ENCODE measurements around the gene GPR176.

Gene GPR176, protein sequence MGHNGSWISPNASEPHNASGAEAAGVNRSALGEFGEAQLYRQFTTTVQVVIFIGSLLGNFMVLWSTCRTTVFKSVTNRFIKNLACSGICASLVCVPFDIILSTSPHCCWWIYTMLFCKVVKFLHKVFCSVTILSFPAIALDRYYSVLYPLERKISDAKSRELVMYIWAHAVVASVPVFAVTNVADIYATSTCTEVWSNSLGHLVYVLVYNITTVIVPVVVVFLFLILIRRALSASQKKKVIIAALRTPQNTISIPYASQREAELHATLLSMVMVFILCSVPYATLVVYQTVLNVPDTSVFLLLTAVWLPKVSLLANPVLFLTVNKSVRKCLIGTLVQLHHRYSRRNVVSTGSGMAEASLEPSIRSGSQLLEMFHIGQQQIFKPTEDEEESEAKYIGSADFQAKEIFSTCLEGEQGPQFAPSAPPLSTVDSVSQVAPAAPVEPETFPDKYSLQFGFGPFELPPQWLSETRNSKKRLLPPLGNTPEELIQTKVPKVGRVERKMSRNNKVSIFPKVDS

DNA sequence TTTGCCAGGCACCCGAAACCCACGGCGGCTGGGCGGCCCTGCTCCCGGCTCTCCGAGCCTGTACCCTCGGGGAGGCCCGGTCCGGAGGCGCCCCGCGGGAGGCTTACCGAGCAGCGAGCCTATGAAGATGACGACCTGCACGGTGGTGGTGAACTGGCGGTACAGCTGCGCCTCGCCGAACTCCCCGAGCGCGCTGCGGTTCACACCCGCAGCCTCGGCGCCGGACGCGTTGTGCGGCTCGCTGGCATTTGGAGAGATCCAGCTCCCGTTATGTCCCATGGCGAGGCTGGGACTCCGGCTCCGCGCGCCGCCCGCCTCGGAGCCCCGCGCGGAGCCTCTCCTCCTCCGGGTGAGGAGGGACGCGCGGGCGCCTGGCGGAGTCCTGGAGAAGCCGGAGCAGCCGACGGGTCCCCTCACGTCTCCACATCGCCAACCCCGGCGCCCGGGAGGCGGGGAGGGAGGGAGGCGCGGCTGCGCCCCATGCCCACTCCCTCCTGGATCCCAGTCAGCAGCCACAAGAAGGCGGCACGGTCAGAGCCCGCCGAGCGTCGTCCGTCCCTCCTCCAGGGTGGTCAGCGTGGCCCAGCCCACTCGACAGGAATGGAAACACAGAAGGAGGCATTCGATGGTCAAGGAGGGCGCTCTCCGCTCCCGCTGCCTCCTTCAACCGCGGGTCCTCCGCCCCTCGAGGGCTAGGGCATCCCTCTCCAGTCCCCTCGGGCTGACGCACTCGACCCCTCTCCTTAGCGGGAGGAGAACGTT is at the start of gene GPR176:
Gene GPR176 (minus strand): TSS at position 519 of the 762 bp plus-strand sequence. CDS start 240 bp downstream, at position 279.
- DNase-seq = peak; percentile 81

DNA sequence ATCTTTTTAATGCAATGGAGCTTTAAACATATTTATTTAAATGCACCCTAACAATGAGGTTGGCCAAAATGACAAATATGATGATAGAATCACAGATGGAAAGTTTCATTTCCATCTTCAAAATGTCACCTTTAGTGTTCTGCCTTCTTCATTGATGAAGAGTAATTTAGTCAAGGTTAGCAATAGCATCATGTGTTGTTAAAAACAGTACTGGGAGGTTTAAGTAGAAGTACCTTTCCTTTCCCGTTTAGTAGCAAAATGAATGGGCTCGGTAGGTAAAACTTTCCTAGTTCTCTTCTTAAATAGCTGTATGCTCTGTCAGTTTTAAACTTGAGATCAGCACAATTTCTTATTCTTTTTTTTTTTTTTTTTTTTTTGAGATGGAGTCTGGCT is 48.9 kb upstream of the GPR176 start:
- no peak for DNase-seq

DNA sequence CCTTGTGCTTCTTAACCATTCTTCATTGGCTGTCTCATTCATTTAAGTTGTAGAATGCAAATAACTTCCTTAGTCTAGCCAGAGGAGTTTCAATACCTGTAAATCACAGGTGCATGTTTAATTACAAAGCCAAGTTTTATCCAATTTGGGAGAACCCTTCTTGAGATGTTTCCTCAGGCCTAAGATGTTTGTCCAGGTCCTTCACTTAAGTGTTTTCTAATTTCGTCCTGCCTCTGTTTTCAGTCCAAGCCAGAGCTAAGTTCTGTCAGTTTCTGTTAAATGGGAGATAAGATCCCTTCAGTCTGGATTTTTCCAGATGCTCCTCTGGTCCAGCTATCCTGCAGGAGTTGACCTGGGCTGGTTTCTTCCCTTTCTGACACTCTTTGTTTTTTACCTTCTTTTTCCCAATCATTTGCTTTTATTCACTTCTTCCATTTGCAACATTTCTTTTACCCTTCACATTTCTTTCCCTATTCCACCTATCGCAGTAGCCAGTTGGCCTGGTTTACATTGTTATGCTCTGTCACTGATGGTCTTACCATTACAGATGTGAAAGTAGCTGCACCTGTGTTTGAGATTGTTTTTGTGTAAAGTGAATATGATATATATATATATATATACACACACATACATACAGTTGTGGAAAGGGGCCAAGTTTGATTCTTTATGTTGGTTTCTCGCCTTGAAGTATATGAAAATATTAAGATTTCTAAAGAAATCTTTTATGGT is 48.4 kb upstream of the GPR176 start:
- DNase-seq = no peak

DNA sequence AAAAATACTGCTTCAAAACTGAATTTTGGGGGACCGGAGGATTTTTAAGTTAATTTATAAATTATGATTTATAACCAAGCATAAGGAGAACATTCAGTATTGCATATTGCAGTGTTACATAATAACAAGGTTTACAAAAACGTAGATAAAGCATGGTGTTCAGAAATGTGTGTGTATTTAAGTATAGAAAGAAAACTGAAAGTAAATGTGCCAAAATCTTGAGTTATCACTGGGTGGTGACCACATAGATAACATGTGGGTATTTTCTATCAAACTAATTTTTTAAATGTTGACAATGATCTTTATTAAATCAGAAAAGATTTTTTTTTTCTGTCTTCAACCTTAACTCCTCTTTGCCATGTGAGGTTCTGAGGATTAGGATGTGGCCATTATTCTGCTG is 46.5 kb upstream of the GPR176 start:
- no peak for DNase-seq

DNA sequence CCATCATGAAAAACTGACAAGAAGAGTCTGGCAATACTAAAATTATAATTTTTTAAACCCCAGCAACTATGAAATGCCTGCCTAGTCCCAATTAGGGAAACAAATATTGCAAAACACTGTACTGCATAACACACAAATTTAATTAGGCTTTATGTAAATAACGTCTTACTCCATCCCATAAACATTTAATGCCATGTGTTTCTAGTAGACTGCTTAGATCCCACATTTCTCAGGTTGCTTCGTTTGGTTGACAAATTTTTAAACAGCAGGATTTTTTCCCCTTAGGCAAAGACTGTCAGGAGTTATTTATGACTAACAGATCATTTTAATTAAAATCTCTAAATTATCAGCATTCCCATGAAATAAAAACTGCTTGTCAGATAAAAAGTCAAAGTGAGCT is 43.7 kb upstream of the GPR176 start:
- no peak for DNase-seq

DNA sequence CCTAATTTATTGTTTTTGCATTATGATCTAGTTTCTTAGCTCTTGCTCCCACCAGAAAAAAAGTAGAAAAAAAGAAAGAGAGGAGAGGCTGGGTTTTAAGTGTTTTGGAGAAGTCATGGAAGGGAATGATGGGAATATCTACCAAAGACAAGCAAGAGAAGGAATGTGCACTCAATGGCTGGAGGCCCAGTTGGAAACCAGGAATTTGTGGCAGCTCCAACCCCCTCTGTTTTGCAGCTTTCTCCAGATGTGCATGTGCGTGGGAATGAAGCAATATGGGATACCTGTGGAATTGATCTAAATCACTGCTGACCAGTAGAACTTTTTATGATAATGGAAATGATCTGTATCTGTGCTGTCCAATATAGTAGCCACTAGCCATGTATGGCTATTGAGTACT is 41.0 kb upstream of the GPR176 start:
- DNase-seq = peak; percentile 56

DNA sequence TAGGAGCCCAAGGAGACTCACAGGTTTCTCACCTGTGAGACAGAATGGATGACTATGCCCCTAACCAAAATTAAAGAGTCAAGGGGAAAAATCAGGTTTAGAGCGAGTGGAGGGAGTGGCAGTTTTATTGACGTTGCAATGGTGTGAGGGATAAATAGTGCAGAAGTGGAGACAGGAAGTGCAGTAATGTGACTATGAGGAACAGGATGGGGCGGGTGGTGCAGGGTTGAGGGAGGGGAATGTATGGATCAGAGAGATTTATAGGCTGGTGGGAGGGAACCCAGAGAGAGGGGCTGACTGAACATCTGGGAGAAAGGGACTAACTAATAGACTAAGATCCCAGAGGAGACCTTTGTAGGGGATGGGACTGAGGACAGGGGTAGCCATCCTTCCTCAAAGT is 40.3 kb upstream of the GPR176 start:
- DNase-seq = no peak

DNA sequence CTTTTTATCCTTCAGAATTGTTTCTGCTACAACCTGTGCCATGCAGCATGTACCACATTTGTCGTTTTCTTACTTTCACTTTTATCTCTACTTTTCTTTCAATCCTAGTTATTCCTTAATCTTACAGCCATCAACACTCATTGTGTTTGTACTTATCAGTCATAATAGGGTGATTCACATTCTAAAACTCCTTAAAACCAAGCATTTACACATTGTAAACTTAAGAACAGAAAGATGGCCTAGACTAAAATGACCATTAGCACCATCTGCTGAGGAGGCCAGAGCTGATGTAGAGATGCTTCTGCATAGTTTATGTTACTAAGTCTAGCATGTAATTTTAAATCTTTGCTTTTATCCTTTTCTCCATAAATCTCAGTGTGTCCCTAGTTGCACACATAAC is 39.3 kb upstream of the GPR176 start:
- no peak for DNase-seq

DNA sequence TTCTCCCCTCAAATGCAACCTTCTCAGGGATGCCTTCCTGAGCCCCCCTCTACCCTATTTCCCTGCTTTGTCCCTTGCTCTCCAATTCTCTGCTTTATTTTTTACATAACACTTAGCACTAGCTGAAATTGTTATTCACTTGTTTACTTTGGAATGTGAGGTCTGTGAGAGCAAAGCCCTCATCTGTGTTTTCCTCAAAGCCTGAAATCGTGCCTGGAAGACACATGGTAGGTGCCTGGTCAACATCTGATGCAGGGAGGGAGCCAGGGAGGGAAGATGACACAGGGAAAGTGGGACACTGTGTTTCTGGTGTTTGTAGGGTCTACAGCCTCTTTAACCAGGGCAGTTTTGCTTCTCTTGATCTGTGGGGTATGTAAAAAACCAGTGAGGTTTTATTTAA is 37.4 kb upstream of the GPR176 start:
- no peak for DNase-seq

DNA sequence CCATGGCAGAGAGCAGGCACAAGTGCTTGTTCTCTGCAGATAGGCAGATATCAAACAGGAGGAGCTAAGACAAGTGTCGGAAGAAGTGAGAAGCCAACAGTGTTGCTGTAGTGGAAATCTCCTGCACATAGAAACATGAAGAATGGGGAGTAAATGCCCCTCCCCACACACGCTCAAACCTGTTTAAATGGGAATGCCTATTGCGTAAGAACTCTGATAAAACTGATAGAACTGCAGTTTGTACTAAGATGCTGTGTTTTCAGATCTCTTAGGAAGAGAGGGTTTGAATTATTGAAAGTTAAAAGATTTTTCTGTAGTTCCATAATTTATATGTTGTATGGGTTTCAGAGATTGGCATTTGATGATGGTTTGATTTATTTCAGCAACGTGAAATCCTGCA is 33.5 kb upstream of the GPR176 start:
- DNase-seq = no peak

DNA sequence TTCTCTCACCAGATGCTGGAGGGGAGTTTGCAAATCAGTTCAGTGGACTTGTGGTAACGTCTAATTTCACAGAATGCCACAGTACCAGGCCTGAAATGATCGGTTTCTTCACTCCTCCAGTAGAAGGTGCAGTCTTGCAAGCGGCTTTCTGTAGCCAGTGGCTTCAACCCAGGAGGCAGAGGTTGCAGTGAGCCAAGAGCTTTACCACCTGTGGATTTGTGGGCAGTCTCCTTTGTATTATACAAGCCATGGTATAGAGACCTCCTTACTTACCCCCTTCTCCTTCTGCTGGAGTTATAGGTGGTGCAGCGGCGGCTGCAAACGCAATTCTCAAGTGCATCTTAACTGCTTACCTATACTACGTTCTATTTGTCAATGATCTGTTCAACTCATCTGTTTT is 31.5 kb upstream of the GPR176 start:
- no peak for DNase-seq

DNA sequence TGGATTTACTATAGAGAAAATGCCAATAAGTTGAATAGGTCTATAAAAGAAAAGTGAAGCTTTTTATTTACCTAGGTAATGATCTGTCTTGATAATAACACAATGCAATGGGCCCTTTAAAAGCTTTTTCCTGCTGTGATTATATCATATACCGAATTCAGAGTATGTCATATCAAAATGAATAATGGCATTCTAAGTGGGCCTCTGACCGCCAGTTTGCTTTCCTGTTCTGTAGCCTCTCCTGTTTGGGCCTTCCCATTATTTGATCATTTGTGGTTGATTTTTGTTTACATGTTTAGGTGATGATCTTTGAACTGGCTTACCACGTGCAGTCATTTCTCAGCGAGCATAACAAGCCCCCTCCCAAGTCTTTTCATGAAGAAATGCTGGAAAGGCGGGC is 28.8 kb upstream of the GPR176 start:
- DNase-seq = no peak

DNA sequence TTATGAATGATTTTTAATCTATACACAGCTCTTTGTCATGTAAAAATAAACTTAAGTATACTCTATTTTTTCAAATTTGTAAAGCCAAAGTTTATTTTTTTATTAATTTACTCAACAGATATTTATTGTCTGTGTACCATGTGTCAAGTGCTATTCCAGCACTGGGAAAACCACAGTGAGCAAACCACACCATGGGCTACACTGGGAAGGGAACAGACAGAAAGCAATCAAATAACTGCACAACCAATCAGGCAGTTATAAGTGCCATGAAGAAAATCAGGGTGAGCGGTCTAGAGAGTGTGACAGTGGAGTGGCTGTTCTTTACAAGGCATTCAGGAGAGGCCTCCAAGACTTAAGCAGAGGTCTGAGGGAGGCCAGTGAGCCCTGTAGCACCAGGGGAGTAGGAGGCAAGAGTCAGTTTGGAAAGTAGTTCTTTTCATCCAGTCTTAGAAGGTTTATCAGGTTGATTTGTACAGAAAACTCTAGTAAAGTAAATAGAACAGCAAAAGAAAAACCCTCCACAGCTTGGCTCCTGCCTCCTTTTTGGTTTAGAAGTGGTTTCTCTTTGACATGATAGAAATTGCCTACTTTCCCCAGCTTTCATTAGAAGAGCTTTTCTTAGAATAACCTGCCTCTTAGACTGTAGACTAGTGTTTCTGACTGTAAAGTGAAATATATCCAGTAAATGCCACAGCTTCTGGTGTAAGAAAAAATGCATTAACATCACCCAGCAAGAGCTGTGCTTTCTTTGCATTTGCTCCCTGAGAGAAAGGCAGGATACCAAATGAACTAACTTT is 27.5 kb upstream of the GPR176 start:
- DNase-seq = no peak

DNA sequence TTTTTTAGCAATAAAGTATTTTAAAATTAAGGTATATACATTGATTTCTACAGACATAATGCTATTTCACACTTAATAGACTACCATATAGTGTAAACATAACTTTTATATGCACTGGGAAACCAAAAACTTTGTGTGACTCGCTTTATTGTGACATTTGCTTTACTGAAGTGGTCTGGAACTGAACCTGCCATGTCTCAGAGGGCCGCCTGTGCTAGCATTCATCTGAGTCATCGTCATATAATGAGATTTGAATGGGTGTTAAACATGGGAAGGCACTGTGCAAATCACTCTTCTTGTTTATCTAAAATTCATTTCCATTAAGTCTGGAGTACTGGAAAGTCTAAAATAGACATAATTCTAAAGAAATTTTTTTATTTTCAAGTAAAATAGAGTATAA is 26.8 kb upstream of the GPR176 start:
- peak; percentile 57 for DNase-seq

DNA sequence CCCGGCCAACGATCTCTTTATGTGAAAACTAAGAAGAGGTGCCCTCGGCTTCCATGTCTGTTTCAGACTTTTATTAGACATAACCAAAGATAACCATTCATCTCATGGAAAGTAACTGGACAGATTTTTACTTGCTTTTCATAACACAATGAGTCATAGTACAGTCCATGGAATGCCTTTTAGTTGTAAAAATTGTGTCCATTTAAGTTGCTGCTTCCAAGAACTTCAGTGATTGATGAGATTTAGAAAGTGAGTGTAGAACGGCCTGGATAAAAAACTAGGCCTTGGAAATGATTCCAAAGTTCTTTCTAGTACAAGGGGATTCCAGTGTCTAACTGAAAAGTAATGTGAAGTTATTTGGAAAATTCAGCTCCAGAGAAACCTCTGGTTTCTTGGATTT is 24.7 kb upstream of the GPR176 start:
- DNase-seq = peak; percentile 97

DNA sequence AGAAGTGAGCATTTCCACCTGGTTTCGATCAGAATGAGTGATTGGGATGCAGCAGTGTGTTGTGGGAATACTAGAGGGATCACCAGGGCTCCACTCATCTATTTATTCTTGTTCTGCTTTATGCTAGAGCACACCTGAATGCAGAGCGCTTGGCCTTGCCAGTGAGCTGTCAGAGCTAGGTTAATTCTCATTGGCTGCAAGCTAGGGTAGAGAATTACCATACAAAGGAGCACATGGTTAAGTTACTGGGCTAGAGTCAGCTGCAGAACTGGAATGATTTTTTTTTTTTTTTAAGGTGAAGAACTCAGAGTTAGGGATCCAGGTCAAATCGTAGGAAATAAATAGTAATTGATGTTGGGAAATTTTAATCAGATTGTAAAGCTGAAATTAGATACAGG is 22.7 kb upstream of the GPR176 start:
- DNase-seq = no peak

DNA sequence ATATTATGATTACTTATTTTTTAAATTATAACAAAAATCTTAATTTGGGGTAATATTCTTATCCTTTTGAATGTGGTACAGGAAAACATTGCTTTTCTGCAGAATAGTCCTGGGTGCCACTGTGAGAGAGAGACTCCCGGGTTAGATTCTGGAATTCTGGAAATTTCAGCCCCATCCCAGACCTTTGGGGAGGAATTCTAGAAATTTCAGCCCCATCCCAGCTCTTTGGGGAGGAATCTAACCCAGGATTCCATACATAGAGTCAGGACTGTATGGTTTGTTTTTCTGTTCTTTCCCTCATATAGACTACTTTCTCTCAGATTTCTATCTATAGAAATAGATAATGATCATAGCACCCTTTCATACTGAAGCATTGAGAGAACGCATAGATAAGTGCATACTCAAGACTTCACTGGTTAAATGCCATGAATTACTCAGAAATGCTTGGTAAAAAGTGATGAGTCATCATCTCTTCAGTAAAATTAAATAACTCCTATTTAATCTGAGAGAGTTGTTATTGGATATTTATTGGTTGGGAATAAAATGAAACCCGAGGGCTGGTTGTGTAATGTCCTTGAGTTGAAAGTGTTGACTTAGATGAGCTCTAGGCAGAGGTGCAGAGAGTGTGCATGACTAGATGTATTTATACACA is 22.2 kb upstream of the GPR176 start:
- peak; percentile 78 for DNase-seq

DNA sequence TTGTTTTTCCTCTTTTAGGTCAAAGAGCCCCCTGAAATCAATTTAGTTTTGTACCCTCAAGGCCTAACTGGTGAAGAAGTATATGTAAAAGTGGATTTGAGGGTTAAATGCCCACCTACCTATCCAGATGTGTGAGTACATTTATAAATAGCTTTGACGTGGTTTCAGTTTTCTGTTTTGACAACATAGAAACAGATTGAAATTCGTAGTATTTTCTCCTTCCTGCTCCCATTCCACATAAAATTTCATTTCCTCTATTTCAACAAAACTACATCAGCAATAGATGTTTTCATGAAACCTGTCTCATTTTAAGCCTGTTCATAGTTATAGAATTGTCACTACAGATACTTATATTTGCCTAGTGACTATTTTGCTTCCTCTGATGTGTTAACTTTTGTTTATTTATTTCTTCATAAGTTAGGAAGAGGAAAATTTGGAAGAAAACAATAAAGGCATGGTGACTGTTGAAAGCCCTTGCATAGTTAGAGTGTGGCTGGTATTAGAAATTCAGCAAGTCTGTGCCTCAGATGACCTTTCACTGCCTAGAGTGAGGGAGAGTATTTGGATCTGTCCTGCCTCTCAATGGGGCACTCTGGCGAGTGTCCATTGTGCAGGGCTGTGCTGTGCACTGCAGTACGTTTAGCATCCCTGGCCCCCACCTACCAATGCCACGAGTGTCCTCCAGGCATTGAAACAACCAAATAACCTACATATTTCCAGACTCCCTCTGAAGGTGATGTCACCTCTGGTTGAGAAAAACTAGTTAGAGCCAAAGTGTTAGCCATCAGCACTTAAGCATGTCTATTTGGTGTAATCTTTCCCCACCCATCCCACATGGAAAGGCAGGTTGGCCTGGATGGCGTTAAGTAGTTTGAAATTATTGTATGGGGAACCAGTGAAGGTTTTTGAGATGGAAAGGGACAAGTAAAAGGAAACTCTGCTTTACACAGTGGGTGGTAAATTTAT is 19.7 kb upstream of the GPR176 start:
- DNase-seq = peak; percentile 19

DNA sequence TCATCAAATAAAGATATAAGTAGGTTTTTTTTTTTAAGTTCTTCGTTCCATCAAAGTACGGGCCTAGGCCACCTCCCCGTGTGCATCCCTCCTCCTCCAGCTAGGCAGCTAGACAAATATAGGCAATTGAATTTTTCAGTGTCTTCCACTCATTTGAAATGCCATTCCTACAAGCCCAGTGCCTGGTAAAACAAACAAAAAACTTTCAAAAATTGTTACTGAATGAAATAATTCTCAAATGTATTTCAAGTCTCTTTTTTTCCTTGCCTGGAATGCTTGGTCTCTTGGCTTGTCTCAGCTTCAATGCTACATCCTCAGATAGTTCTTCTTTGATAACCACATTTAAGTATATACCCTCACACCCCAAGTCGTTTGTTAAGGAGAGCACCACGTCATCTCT is 17.6 kb upstream of the GPR176 start:
- no peak for DNase-seq

DNA sequence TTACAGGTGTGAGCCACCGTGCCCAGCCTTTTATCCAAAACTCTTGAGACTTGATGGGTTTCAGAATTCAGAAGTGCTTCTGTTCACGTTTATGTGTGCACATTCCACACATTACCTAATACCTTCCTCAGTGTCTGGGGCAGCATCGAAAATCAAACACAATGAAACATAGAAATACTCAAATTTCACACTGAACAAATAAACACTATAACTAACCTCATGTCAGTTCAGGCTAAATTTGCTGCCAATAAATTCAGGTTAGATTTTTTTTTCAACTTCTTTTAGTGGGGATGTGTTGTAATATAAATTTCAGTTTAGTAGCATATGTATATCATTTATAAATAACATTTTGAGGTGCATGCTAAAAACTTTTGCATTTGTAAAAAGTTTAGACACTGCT is 16.6 kb upstream of the GPR176 start:
- no peak for DNase-seq

DNA sequence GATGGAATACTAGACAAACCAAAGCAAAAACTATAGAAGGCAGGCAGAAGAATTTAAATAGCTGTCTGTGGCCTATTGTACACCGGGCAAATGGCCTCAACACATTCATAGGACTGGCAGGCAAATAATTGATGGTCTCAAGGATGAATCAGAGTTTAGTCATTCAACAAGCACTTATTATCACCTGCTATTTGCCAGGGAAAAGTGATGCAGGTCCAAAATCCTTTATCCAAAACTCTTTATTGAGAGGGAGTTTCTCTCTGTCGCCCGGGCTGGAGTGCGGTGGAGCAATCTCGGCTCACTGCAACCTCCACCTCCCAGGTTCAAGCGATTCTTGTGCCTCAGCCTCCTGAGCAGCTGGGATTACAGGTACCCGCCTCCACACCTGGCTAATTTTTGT is 16.1 kb upstream of the GPR176 start:
- DNase-seq = peak; percentile 69

All from fibroblast of upper back skin (primary cell).